Prostate gland (tissue), 2 donors: Measurements from ENCODE around the gene FBXO34. TPM values are rescaled to one million over a fixed set of nuclear protein-coding genes. Genes with fewer than 3 reads are reported as not detected.
"Not testable (repeated sequence)": the region's sequence is repeated elsewhere in the genome, so short reads cannot be mapped to it uniquely, and the experiment has no call there.

Experiments
- DNase-seq: peaks from one replicate; pipeline ENCODE4 v3.0.0-alpha.2; 2019; ENCODE audit warnings: low spot score
- H3K27ac ChIP-seq, 2 donors: fragments of 200-600 bp; sonication (generic); 2 replicates each; pipeline ENCODE4 v1.5.1; 2017 to 2019
- H3K27me3 ChIP-seq: fragments of 200-600 bp; sonication (generic); replicated peaks from 2 replicates; pipeline ENCODE4 v1.5.1; 2019; ENCODE audit not compliant: insufficient read depth
- H3K36me3 ChIP-seq, 2 donors: fragments of 200-600 bp; sonication (generic); 1 replicate in 1 of 2; 2 replicates in 1 of 2; pipeline versions ENCODE4 v1.5.1 to v1.8.1; 2017 to 2019
- H3K4me1 ChIP-seq: fragments of 200-600 bp; sonication (generic); replicated peaks from 2 replicates; pipeline ENCODE4 v1.5.1; 2019
- H3K4me3 ChIP-seq, 2 donors: fragments of 200-600 bp; sonication (generic); 2 replicates each; pipeline ENCODE4 v1.5.1; 2017 to 2019
- H3K9me3 ChIP-seq: fragments of 200-600 bp; sonication (generic); 2 replicates; pipeline ENCODE4 v1.5.1; 2017
- POLR2A ChIP-seq: fragments of 450-650 bp; IDR thresholded peaks from one replicate; pipeline ENCODE4 v1.6.1; 2016; ENCODE audit warnings: antibody characterized with exemption, mild to moderate bottlenecking
- POLR2AphosphoS5 ChIP-seq: sonication (generic); formaldehyde crosslinking; IDR thresholded peaks from one replicate; pipeline ENCODE4 v1.6.1; 2017; ENCODE audit warnings: antibody characterized with exemption
- WGBS: methylation state at CpG from one replicate; pipeline ENCODE4 v1.1.5; 2018; 5-methylcytosine and 5-hydroxymethylcytosine counted together
- intact Hi-C: fragments of 100-400 bp; cut with DNase I; formaldehyde crosslinking; loops from one replicate; pipeline ENCODE4 v1.14.2; 2022
- total RNA-seq, 2 donors: library from RNA; depleted of rRNA; stranded (reverse); fragments of >200 nt; gene quantifications; one replicate each; pipeline ENCODE4 v1.1.0, GENCODE V29; 2016
- TF ChIP-seq, protein P1 (sequence below), 4 experiments: fragments of 200-600 bp in 2 of 4; fragments of 450-650 bp in 2 of 4; sonication (generic) in 2 of 4; IDR thresholded peaks; 1 replicate in 3 of 4; 2 replicates in 1 of 4; pipeline ENCODE4 v1.5.1; 2016 to 2019; ENCODE audit warnings: antibody characterized with exemption in 4 of 4, mild to moderate bottlenecking in 2 of 4, moderate library complexity in 2 of 4

FBXO34 gene
- total RNA-seq, 2 donors from 2014 or later, result 37.8 to 73.3 TPM

DNA sequence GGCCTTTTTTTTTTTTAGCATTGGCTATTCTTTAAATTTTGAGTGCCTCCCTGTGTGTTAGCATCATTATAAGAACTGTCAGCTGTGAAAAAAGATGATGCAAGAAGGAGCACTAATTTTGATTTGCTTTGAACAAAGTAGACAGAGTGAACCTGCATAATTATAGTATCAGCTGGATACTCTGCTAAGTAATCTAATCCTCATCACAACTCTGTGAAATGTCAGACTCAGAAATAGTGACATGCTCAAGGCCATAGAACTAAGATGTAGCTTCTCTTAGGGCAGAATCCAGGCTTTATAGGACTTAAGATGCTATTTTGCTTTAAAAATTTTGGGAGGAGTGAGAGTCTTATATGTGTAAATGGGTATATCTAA, 31.9 kb downstream of the FBXO34 start:
- Histone ChIP-seq H3K27me3 (no peaks in the 10 kb centered on the region), H3K4me3 (no peak overlapping the region), H3K27ac (no peak overlapping the region), H3K4me1 (peaks cover 9% of the 10 kb centered on the region), H3K36me3 (no peaks in the 10 kb centered on the region), H3K9me3 (no peaks in the 10 kb centered on the region)
- TF ChIP-seq POLR2AphosphoS5 (no peak), POLR2A (no peak)
- TF ChIP-seq, protein P1, sequence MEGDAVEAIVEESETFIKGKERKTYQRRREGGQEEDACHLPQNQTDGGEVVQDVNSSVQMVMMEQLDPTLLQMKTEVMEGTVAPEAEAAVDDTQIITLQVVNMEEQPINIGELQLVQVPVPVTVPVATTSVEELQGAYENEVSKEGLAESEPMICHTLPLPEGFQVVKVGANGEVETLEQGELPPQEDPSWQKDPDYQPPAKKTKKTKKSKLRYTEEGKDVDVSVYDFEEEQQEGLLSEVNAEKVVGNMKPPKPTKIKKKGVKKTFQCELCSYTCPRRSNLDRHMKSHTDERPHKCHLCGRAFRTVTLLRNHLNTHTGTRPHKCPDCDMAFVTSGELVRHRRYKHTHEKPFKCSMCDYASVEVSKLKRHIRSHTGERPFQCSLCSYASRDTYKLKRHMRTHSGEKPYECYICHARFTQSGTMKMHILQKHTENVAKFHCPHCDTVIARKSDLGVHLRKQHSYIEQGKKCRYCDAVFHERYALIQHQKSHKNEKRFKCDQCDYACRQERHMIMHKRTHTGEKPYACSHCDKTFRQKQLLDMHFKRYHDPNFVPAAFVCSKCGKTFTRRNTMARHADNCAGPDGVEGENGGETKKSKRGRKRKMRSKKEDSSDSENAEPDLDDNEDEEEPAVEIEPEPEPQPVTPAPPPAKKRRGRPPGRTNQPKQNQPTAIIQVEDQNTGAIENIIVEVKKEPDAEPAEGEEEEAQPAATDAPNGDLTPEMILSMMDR (IDR thresholded peaks at IDR 0.05), result no peak
- no peak for DNase-seq
- intact Hi-C loops, result no loop called here

- H3K4me1 ChIP-seq, result peaks cover 9% of the 10 kb centered on the region
- intact Hi-C loops, result no loop called here
These were observed 32.5 kb downstream of the FBXO34 start for GRCh38 chr14:55303691-55304145.

GRCh38 chr14:55306938-55307589, 35.8 kb downstream of the FBXO34 start:
- H3K27me3 ChIP-seq, result no peaks in the 10 kb centered on the region
- H3K27ac ChIP-seq, result no peak overlapping the region
- no peaks in the 10 kb centered on the region for H3K36me3 ChIP-seq
- no peak for DNase-seq
- intact Hi-C loops, result no loop called here
- no peaks in the 10 kb centered on the region for H3K9me3 ChIP-seq
- no peak overlapping the region for H3K4me3 ChIP-seq
- 41% methylated on average over 5 of the region's 5 CpGs for WGBS
- TF ChIP-seq POLR2AphosphoS5 (no peak), POLR2A (no peak)
- TF ChIP-seq, protein P1 (IDR thresholded peaks at IDR 0.05), result no peak
- H3K4me1 ChIP-seq, result peaks cover 5% of the 10 kb centered on the region

More at GRCh38 chr14:55303691-55304145, 32.5 kb downstream of the FBXO34 start:
- no peak for DNase-seq
- H3K9me3 ChIP-seq, result no peaks in the 10 kb centered on the region
- no peaks in the 10 kb centered on the region for H3K36me3 ChIP-seq
- no peaks in the 10 kb centered on the region for H3K27me3 ChIP-seq
- no peak overlapping the region for H3K27ac ChIP-seq
- no peak overlapping the region for H3K4me3 ChIP-seq
- no peak for TF ChIP-seq POLR2AphosphoS5
- TF ChIP-seq, protein P1 (IDR thresholded peaks at IDR 0.05), result no peak
- no peak for TF ChIP-seq POLR2A
- 34% methylated on average over 2 of the region's 2 CpGs for WGBS

GRCh38 chr14:55309154-55309553, 37.9 kb downstream of the FBXO34 start:
- TF ChIP-seq POLR2A, result no peak
- no peaks in the 10 kb centered on the region for H3K9me3 ChIP-seq
- H3K4me3 ChIP-seq, result no peak overlapping the region
- intact Hi-C loops, result no loop called here
- H3K4me1 ChIP-seq, result peaks cover 5% of the 10 kb centered on the region
- no peaks in the 10 kb centered on the region for H3K27me3 ChIP-seq
- H3K36me3 ChIP-seq, result no peaks in the 10 kb centered on the region
- no peak overlapping the region for H3K27ac ChIP-seq
- DNase-seq, result no peak
- 67% methylated on average over 2 of the region's 2 CpGs for WGBS

GRCh38 chr14:55309761-55310365, 38.6 kb downstream of the FBXO34 start:
- DNase-seq, result no peak
- H3K27ac ChIP-seq, result no peak overlapping the region
- H3K9me3 ChIP-seq, result no peaks in the 10 kb centered on the region
- no peak overlapping the region for H3K4me3 ChIP-seq
- H3K27me3 ChIP-seq, result no peaks in the 10 kb centered on the region
- H3K36me3 ChIP-seq, result no peaks in the 10 kb centered on the region
- intact Hi-C loops, result no loop called here
- H3K4me1 ChIP-seq, result peaks cover 5% of the 10 kb centered on the region
- TF ChIP-seq, protein P1 (IDR thresholded peaks at IDR 0.05), result no peak
- TF ChIP-seq POLR2A (no peak), POLR2AphosphoS5 (no peak)
- WGBS, result 50% methylated on average over 1 of the region's 1 CpG

DNA sequence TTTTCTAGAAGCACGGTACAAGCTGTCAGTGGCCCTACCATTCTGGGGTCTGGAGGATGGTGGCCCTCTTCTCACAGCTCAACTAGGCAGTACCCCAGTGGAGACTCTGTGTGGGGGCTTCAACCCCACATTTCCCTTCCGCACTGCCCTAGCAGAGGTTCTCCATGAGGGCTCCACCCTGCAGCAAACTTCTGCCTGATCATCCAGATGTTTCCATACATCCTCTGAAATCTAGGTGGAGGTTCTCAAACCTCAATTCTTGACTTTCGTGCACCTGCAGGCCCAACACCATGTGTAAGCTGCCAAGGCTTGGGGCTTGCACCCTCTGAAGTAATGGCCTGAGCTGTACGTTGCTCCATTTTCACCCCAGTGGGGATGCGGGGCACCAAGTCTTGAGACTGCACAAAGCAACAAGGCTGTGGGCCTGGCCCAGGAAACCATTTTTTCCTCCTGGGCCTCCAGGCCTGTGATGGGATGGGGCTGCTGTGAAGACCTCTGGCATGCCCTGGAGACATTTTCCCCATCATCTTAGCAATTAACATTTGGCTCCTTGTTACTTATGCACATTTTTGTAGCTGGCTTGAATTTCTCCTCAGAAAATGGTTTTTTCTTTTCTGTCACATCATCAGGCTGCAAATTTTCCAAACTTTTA, 41.3 kb downstream of the FBXO34 start:
- intact Hi-C loops, H3K4me3 ChIP-seq, H3K4me1 ChIP-seq, H3K27me3 ChIP-seq, H3K27ac ChIP-seq, H3K9me3 ChIP-seq, H3K36me3 ChIP-seq, DNase-seq: not testable (repeated sequence)
- whole genome bisulfite sequencing, result 97% methylated on average over 5 of the region's 5 CpGs
